ENCODE measurements around the gene DYNC1I1.

- TF ChIP-seq CTCF (IDR thresholded peaks at IDR 0.05 in 8 of 11, conservative IDR thresholded peaks at IDR 0.05 in 3 of 11) (no peak), POLR2A (IDR thresholded peaks at IDR 0.05) (no peak)
Observed at GRCh38 chr7:95874541-95875265, 102.3 kb downstream of the DYNC1I1 start.
